OCI-LY1 (cell line): ENCODE results near the gene ANKIB1.

Source experiments
- H2AFZ ChIP-seq: fragments of 200-600 bp; sonication (generic), shearing (Covaris generic); 2 replicates; pipeline ENCODE4 v1.6.0; 2014; ENCODE audit warnings: antibody characterized with exemption, mild to moderate bottlenecking, low read length
- H3F3A ChIP-seq: fragments of 200-600 bp; sonication (generic), shearing (Covaris generic); 2 replicates; pipeline ENCODE4 v1.6.0; 2014; ENCODE audit warnings: mild to moderate bottlenecking, antibody characterized with exemption, low read length, moderate library complexity; ENCODE audit not compliant: insufficient read depth
- H3K27ac ChIP-seq: fragments of 200-600 bp; sonication (generic); 2 replicates; pipeline ENCODE4 v1.5.1; 2014; ENCODE audit warnings: low read length, mixed run types, mild to moderate bottlenecking, low read depth; ENCODE audit not compliant: poor library complexity, severe bottlenecking
- H3K27me3 ChIP-seq: fragments of 200-600 bp; sonication (generic); 2 replicates; pipeline ENCODE4 v1.6.0; 2014; ENCODE audit warnings: antibody characterized with exemption, mild to moderate bottlenecking, low read length, moderate library complexity; ENCODE audit not compliant: insufficient read depth
- H3K36me3 ChIP-seq: fragments of 200-600 bp; sonication (generic); 2 replicates; pipeline ENCODE4 v1.6.1; 2014; ENCODE audit warnings: mild to moderate bottlenecking, antibody characterized with exemption, low read length, moderate library complexity, mixed read lengths; ENCODE audit not compliant: insufficient read depth
- H3K4me1 ChIP-seq: fragments of 200-600 bp; sonication (generic); 2 replicates; pipeline ENCODE4 v1.5.1; 2014; ENCODE audit warnings: mild to moderate bottlenecking, low read length, moderate library complexity; ENCODE audit not compliant: insufficient read depth, severe bottlenecking
- H3K4me2 ChIP-seq: fragments of 200-600 bp; sonication (generic), shearing (Covaris generic); 2 replicates; pipeline ENCODE4 v1.6.1; 2014; ENCODE audit warnings: low read length
- H3K4me3 ChIP-seq: fragments of 200-600 bp; sonication (generic); 2 replicates; pipeline ENCODE4 v1.5.1; 2014; ENCODE audit warnings: low read length, low read depth, mild to moderate bottlenecking, mixed read lengths; ENCODE audit not compliant: poor library complexity, severe bottlenecking
- H3K79me2 ChIP-seq: fragments of 200-600 bp; shearing (Covaris generic); 2 replicates; pipeline ENCODE4 v1.6.1; 2016; ENCODE audit warnings: mixed run types, low read length, mixed read lengths; ENCODE audit not compliant: insufficient read depth
- H3K9ac ChIP-seq: fragments of 200-600 bp; sonication (generic), shearing (Covaris generic); 2 replicates; pipeline ENCODE4 v1.6.1; 2014; ENCODE audit warnings: mild to moderate bottlenecking, low read length, mixed read lengths
- H3K9me2 ChIP-seq: fragments of 200-600 bp; sonication (generic), shearing (Covaris generic); 2 replicates; pipeline ENCODE4 v1.6.1; 2014; ENCODE audit warnings: low read depth, mild to moderate bottlenecking, low read length, mixed read lengths
- H3K9me3 ChIP-seq: fragments of 200-600 bp; shearing (Covaris generic); 2 replicates; pipeline ENCODE4 v1.6.1; 2014; ENCODE audit warnings: low read length, mixed read lengths
- H4K20me1 ChIP-seq: fragments of 200-600 bp; sonication (generic), shearing (Covaris generic); 2 replicates; pipeline ENCODE4 v1.6.0; 2016; ENCODE audit warnings: mild to moderate bottlenecking, low read length; ENCODE audit not compliant: insufficient read depth
- CTCF ChIP-seq: fragments of 200-600 bp; sonication (generic), shearing (Covaris generic); IDR thresholded peaks from 2 replicates; pipeline ENCODE4 v1.5.1; 2017; ENCODE audit warnings: mild to moderate bottlenecking, antibody characterized with exemption, low read length, moderate library complexity, mixed read lengths
- EZH2 ChIP-seq: fragments of 200-600 bp; sonication (generic), shearing (Covaris generic); IDR thresholded peaks from 2 replicates; pipeline ENCODE4 v1.8.0; 2017; ENCODE audit warnings: borderline replicate concordance, mixed run types, mild to moderate bottlenecking, antibody characterized with exemption, low read length, moderate library complexity, mixed read lengths

ANKIB1 gene

GRCh38 chr7:92289321-92289720, 43.5 kb downstream of the ANKIB1 start:
- H3K36me3 ChIP-seq: no peaks in the 10 kb centered on the region
- no peak overlapping the region for H3K9ac ChIP-seq
- TF ChIP-seq CTCF: no peak
- TF ChIP-seq EZH2: no peak
- H3F3A ChIP-seq: no peaks in the 10 kb centered on the region
- H3K4me2 ChIP-seq: no peak overlapping the region
- no peak overlapping the region for H2AFZ ChIP-seq
- H3K27ac ChIP-seq: no peak overlapping the region
- peaks cover 56% of the 10 kb centered on the region for H3K79me2 ChIP-seq
- no peaks in the 10 kb centered on the region for H3K27me3 ChIP-seq
- no peaks in the 10 kb centered on the region for H3K9me2 ChIP-seq
- no peaks in the 10 kb centered on the region for H4K20me1 ChIP-seq
- no peaks in the 10 kb centered on the region for H3K4me1 ChIP-seq
- H3K4me3 ChIP-seq: no peak overlapping the region
- H3K9me3 ChIP-seq: no peaks in the 10 kb centered on the region

- Histone ChIP-seq H3K4me2 (no peak overlapping the region), H3K9me2 (no peaks in the 10 kb centered on the region), H3K4me3 (no peak overlapping the region), H3K4me1 (no peaks in the 10 kb centered on the region), H3K36me3 (peaks cover 8% of the 10 kb centered on the region; the same call in 1 of the 2 replicates), H3K27ac (no peak overlapping the region), H3K79me2 (peaks cover 27% of the 10 kb centered on the region), H2AFZ (no peak overlapping the region), H4K20me1 (no peaks in the 10 kb centered on the region), H3K9ac (no peak overlapping the region), H3K27me3 (no peaks in the 10 kb centered on the region), H3F3A (no peaks in the 10 kb centered on the region), H3K9me3 (no peaks in the 10 kb centered on the region)
- TF ChIP-seq EZH2: no peak
- no peak for TF ChIP-seq CTCF
Measured at GRCh38 chr7:92292981-92293380, 47.2 kb downstream of the ANKIB1 start.

- no peaks in the 10 kb centered on the region for H3K4me1 ChIP-seq
- no peaks in the 10 kb centered on the region for H3F3A ChIP-seq
- H3K27ac ChIP-seq: no peak overlapping the region
- H3K4me3 ChIP-seq: no peak overlapping the region
- no peaks in the 10 kb centered on the region for H4K20me1 ChIP-seq
- H3K9ac ChIP-seq: no peak overlapping the region
- no peaks in the 10 kb centered on the region for H3K27me3 ChIP-seq
- H3K36me3 ChIP-seq: peaks cover 16% of the 10 kb centered on the region; the same call in 1 of the 2 replicates
- no peaks in the 10 kb centered on the region for H3K9me2 ChIP-seq
- no peak overlapping the region for H2AFZ ChIP-seq
- TF ChIP-seq CTCF: no peak
- no peak for TF ChIP-seq EZH2
- H3K4me2 ChIP-seq: no peak overlapping the region
- no peaks in the 10 kb centered on the region for H3K9me3 ChIP-seq
- H3K79me2 ChIP-seq: peaks cover 19% of the 10 kb centered on the region
Measured at GRCh38 chr7:92293896-92294590, 48.3 kb downstream of the ANKIB1 start.
